Activated CD4-positive, CD25-positive, alpha-beta regulatory T cell treated with anti-CD3 and anti-CD28 coated beads, Interleukin-2, amount 50 U/mL, for 16 hours (primary cell): ENCODE measurements around the gene MAD1L1.

Source experiments
- DNase-seq: peaks from one replicate; pipeline ENCODE4 v3.0.0-alpha.2; 2020; ENCODE audit warnings: low read depth, low spot score

Gene MAD1L1

GRCh38 chr7:1806354-1806753 lies 426.4 kb downstream of the MAD1L1 start:
- DNase-seq: no peak

- no peak for DNase-seq
Observed at GRCh38 chr7:1804310-1804709, 428.4 kb downstream of the MAD1L1 start.

- no peak for DNase-seq
Observed at GRCh38 chr7:1802899-1803298, 429.8 kb downstream of the MAD1L1 start.

- no peak for DNase-seq
Observed at GRCh38 chr7:1800902-1801301, 431.8 kb downstream of the MAD1L1 start.

- DNase-seq: no peak
Observed at GRCh38 chr7:1798191-1798590, 434.6 kb downstream of the MAD1L1 start.

- DNase-seq: no peak
Observed at GRCh38 chr7:1794888-1795542, 437.7 kb downstream of the MAD1L1 start.

GRCh38 chr7:1787681-1788235 lies 445.0 kb downstream of the MAD1L1 start:
- no peak for DNase-seq

- no peak for DNase-seq
Observed at GRCh38 chr7:1787241-1787640, 445.5 kb downstream of the MAD1L1 start.

GRCh38 chr7:1785839-1786238 lies 446.9 kb downstream of the MAD1L1 start:
- DNase-seq: no peak

- no peak for DNase-seq
Observed at GRCh38 chr7:1781369-1781768, 451.4 kb downstream of the MAD1L1 start.

GRCh38 chr7:1779445-1779844 lies 453.3 kb downstream of the MAD1L1 start:
- no peak for DNase-seq

- no peak for DNase-seq
Observed at GRCh38 chr7:1777122-1777521, 455.6 kb downstream of the MAD1L1 start.

- no peak for DNase-seq
Observed at GRCh38 chr7:1775389-1775788, 457.4 kb downstream of the MAD1L1 start.

- no peak for DNase-seq
Observed at GRCh38 chr7:1770331-1770730, 462.4 kb downstream of the MAD1L1 start.

GRCh38 chr7:1769286-1770200 lies 463.2 kb downstream of the MAD1L1 start:
- DNase-seq: no peak

- DNase-seq: no peak
Observed at GRCh38 chr7:1768832-1769231, 463.9 kb downstream of the MAD1L1 start.

GRCh38 chr7:1767524-1767923 lies 465.2 kb downstream of the MAD1L1 start:
- no peak for DNase-seq
